AG04450 (cell line): ENCODE data around the gene MAPK13. TPM values are rescaled to one million over a fixed set of nuclear protein-coding genes. Genes with fewer than 3 reads are reported as not detected.
A peak's percentile ranks its signal among the peaks of the same experiment; 100 is the strongest.
"Not testable (repeated sequence)": the region's sequence is repeated elsewhere in the genome, so short reads cannot be mapped to it uniquely, and the experiment has no call there.

Experiments
- CTCF ChIA-PET: fragments of 300-600, 350-600 bp; formaldehyde crosslinking; extraction: SDS; loops from one replicate; lab custom pipeline; 2022; ENCODE audit warnings: antibody characterized with exemption, inconsistent platforms; lab: Charles Lee
- POLR2A ChIA-PET: fragments of 350-600 bp; formaldehyde crosslinking; extraction: SDS; loops from one replicate; lab custom pipeline; 2021; ENCODE audit warnings: antibody characterized with exemption, inconsistent platforms; lab: Yijun Ruan, JAX
- DNase-seq: peaks from one replicate; pipeline ENCODE4 v3.0.0-alpha.2; 2011; ENCODE audit warnings: low read depth, low spot score
- H3K27ac ChIP-seq: one replicate; pipeline ENCODE4 v1.5.1; 2012; ENCODE audit warnings: low read depth, low read length, control low read depth
- H3K27me3 ChIP-seq: one replicate; pipeline ENCODE4 v1.6.0; 2012; ENCODE audit warnings: low read length; ENCODE audit not compliant: control insufficient read depth, insufficient read depth
- H3K4me3 ChIP-seq: 2 replicates; pipeline ENCODE4 v1.5.1; 2011; ENCODE audit warnings: mild to moderate bottlenecking, low read depth, low read length, control low read depth
- H3K9me3 ChIP-seq: 2 replicates; pipeline ENCODE4 v1.5.1; 2012; ENCODE audit warnings: low read length; ENCODE audit not compliant: control insufficient read depth, insufficient read depth
- polyA plus RNA-seq: library from polyadenylated mRNA; depleted of rRNA; stranded (reverse); fragments of >200 nt; gene quantifications from 2 replicates; pipeline ENCODE4 v1.2.3, GENCODE V29; 2011
- TF ChIP-seq, protein P1 (sequence below): IDR thresholded peaks from 2 replicates; pipeline ENCODE4 v1.5.1; 2011; ENCODE audit warnings: low read depth, low read length, control low read depth, inconsistent platforms

The MAPK13 gene
- polyA plus RNA-seq, 1 experiment, result 3.8 TPM

DNA sequence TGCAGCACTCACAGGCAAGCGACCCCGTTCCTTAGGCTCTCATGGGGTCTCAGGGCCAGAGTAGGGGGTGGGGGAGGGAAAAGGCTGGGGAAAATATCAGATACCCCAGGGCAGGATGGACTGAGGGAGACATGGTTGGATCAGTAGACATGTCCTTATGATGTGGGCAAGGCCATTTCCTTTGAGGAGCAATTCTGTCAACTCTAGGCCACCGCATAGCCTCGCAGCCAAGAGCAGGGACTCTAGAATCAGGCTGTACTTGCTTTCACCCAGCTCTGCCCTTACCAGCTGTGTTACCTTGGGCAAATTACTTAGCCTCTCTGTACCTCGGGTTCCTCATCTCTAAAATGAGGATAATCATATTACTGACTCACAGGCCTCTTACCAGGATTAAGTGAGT lies 2.2 kb upstream of the MAPK13 start:
- peaks cover 5% of the 10 kb centered on the region; the same call in 1 of the 2 replicates for H3K9me3 ChIP-seq
- CTCF ChIA-PET, result no interaction called here
- no peaks in the 10 kb centered on the region for H3K27me3 ChIP-seq
- TF ChIP-seq, protein P1, sequence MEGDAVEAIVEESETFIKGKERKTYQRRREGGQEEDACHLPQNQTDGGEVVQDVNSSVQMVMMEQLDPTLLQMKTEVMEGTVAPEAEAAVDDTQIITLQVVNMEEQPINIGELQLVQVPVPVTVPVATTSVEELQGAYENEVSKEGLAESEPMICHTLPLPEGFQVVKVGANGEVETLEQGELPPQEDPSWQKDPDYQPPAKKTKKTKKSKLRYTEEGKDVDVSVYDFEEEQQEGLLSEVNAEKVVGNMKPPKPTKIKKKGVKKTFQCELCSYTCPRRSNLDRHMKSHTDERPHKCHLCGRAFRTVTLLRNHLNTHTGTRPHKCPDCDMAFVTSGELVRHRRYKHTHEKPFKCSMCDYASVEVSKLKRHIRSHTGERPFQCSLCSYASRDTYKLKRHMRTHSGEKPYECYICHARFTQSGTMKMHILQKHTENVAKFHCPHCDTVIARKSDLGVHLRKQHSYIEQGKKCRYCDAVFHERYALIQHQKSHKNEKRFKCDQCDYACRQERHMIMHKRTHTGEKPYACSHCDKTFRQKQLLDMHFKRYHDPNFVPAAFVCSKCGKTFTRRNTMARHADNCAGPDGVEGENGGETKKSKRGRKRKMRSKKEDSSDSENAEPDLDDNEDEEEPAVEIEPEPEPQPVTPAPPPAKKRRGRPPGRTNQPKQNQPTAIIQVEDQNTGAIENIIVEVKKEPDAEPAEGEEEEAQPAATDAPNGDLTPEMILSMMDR, result no peak
- no peak for DNase-seq
- POLR2A ChIA-PET, result no interaction called here
- no peak overlapping the region for H3K4me3 ChIP-seq
- H3K27ac ChIP-seq, result peak overlapping the region; percentile 57

DNA sequence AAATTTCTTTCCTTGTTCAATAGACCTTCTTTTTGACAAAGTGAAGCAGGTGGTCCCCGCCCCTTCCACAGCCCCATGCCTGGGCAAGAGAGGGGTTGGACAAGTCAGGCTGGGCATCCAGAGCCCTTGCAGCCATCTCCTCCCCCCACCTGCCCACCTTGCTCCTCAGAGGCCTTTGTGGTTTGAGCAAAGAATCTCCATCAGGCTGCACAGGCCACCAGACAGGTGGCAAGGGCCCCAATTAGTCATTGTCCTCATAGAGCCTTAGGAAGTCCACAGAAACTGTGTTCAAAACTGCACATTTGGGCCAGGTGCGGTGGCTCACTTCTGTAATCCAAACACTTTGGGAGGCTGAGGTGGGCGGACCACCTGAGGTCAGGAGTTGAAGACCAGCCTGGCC lies 1.5 kb upstream of the MAPK13 start:
- Histone ChIP-seq H3K4me3 (no peak overlapping the region), H3K9me3 (peaks cover 5% of the 10 kb centered on the region; the same call in 1 of the 2 replicates), H3K27me3 (no peaks in the 10 kb centered on the region), H3K27ac (no peak overlapping the region)
- ChIA-PET POLR2A (no interaction called here), CTCF (no interaction called here)
- TF ChIP-seq, protein P1, result no peak
- DNase-seq, result no peak

DNA sequence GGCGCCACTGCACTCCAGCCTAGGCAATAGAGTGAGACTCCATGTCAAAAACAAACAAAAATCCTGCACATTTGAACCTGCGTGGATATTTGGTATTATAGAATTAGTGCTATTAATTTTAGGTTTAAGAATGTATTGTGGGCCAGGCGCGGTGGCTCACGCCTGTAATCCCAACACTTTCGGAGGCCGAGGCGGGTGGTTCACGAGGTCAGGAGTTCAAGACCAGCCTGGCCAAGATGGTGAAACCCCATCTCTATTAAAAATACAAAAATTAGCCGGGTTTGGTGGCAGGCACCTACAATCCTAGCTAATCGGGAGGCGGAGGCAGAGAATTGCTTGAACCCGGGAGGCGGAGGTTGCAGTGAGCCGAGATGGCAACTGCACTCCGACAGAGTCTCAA lies 979 bp upstream of the MAPK13 start:
- H3K9me3 ChIP-seq, DNase-seq, H3K27ac ChIP-seq, H3K27me3 ChIP-seq, H3K4me3 ChIP-seq, POLR2A ChIA-PET: not testable (repeated sequence)
- CTCF ChIA-PET, result interaction anchor here (2.8 kb wide), 1 partner anchor 34 kb away, joined by 10 read pairs; no protein-coding TSS in a partner anchor

DNA sequence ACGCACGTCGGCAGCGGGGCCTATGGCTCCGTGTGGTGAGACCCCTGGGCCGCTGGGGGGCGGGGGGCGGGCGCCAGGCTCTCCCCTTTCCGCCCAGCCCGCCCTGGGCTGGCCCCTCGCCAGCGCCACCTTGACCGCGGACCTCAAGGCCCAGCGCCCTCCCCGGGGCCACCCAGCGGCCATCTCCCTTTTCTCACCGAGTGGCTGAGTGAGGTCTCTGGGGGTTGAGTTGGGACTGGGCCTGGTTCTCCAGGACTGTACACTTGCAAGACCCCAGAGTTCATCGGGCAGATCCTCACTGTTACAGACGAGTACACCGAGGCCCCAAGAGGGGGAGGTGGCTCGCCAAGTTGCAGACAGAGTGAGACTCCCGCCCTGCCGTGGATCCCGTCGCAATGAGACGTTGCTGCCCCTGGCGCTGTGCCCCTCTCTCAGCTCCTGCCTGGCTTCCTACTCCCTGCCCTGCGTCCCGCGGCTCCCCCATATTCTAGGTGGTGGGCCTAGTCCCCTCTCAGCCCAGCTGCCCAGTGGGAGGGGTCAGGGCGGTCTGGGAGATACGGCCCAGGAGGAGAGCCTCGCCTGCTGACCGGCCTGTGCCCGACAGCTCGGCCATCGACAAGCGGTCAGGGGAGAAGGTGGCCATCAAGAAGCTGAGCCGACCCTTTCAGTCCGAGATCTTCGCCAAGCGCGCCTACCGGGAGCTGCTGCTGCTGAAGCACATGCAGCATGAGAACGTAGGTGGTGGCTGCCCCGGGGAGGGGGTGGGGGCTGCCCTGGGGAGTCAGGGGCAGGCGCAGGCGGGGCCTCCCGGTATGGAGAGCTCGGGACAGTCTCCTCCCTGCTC lies 576 bp downstream of the MAPK13 start:
- H3K4me3 ChIP-seq, result peak overlapping the region; percentile 20; the same call in 1 of the 2 replicates
- peak overlapping the region; percentile 61 for H3K27ac ChIP-seq
- TF ChIP-seq, protein P1, result no peak
- no peaks in the 10 kb centered on the region for H3K27me3 ChIP-seq
- ChIA-PET CTCF (interaction anchor here (1.1 to 2.8 kb wide), 3 partner anchors 7 to 210 kb away, joined by 3 to 10 read pairs (median 5); no protein-coding TSS in a partner anchor), POLR2A (interaction anchor here (1.3 kb wide), 1 partner anchor 66 kb away, joined by 5 read pairs; the partner anchor contains the start of gene BRPF3)
- DNase-seq, result no peak
- peaks cover 5% of the 10 kb centered on the region; the same call in 1 of the 2 replicates for H3K9me3 ChIP-seq

DNA sequence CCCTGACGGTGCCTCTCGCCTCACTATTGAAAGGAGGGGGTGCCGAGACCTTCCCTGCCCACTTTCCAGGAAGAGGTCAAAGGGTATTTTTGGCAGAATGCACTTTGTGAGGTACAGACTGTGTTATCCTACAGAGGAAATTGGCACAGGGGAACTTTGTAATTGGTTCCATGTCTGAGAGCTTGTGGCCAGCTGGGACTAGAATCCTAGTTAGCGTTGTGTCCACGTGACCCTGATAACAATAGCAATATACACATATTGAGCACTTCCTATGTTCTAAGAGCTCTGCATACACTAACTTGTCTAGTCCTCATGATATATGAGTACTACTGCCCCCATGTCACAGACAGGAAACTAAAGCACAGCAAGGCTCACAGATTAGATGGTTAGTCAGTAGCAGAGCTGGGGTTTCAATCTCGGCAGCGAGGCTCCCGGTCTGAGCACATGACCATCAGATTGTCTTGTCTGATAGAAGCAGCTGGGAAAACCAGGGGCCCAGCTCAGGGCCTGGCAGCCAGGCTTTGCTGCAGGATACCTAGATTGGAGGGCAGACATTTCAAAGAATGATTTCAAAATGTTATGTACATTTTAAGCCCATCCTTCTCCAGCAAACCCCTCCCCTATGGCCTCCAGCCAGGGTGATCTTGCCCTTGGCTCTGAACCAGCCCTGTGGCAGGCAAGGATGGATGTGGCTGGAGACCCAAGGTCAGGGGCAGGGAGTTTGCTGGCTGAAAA lies 1.4 kb downstream of the MAPK13 start:
- DNase-seq, result peak; percentile 15
- peak overlapping the region; percentile 39 for H3K27ac ChIP-seq
- POLR2A ChIA-PET, result interaction anchor here (1.3 kb wide), 1 partner anchor 65 kb away, joined by 5 read pairs; the partner anchor contains the start of gene BRPF3
- CTCF ChIA-PET, result interaction anchor here (1.1 to 2.8 kb wide), 3 partner anchors 8 to 209 kb away, joined by 3 to 10 read pairs (median 5); no protein-coding TSS in a partner anchor
- H3K9me3 ChIP-seq, result peaks cover 5% of the 10 kb centered on the region; the same call in 1 of the 2 replicates
- H3K4me3 ChIP-seq, result 0 out of 2 replicates have a peak overlapping the region, but pooled peaks have one; percentile 10
- H3K27me3 ChIP-seq, result no peaks in the 10 kb centered on the region
- TF ChIP-seq, protein P1, result no peak
